ENCODE results near the gene FAM20C. TPM values are rescaled to one million over a fixed set of nuclear protein-coding genes. Genes with fewer than 3 reads are reported as not detected.

Gene FAM20C
- total RNA-seq, 1 donor from 2014 or later, result 32.9 TPM

DNA sequence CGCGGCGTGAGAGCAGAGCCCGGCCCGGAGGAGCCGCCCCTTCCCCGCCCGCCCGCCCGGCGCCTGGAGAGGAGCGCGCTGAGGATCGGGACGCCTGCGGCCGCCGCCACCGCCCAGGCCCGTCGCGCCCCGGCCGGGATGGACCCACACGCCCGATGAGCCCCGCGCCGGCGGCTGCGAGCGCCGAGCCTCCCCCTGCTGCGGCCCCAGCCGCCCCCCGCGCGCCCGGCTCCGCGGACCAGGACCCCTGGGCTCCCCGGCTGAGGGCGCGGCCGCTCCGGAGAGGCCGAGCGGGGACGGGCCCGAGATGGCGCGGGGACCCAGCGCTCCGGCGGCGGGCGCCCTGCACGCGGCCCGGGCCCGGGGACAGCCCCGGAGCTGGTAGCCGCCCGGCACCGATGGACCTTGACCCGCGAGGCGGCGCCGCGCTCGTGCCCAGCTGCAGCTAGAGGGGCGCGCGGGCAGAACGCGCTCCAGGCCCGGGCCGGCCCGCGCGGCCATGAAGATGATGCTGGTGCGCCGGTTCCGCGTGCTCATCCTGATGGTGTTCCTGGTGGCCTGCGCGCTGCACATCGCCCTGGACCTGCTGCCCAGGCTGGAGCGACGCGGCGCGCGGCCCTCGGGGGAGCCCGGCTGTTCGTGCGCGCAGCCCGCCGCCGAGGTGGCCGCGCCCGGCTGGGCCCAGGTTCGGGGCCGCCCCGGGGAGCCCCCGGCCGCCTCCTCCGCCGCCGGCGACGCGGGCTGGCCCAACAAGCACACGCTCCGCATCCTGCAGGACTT lies 520 bp downstream of the FAM20C start:
- TF ChIP-seq, protein P1, sequence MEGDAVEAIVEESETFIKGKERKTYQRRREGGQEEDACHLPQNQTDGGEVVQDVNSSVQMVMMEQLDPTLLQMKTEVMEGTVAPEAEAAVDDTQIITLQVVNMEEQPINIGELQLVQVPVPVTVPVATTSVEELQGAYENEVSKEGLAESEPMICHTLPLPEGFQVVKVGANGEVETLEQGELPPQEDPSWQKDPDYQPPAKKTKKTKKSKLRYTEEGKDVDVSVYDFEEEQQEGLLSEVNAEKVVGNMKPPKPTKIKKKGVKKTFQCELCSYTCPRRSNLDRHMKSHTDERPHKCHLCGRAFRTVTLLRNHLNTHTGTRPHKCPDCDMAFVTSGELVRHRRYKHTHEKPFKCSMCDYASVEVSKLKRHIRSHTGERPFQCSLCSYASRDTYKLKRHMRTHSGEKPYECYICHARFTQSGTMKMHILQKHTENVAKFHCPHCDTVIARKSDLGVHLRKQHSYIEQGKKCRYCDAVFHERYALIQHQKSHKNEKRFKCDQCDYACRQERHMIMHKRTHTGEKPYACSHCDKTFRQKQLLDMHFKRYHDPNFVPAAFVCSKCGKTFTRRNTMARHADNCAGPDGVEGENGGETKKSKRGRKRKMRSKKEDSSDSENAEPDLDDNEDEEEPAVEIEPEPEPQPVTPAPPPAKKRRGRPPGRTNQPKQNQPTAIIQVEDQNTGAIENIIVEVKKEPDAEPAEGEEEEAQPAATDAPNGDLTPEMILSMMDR (IDR thresholded peaks at IDR 0.05; ENCODE audit: unreplicated experiment), result no peak
- Mint-ChIP-seq H3K4me3 (ENCODE audit: low read depth) (peak overlapping the region; percentile 82), H3K27me3 (peaks cover 26% of the 10 kb centered on the region), H3K4me1 (ENCODE audit: low read depth) (peaks cover 32% of the 10 kb centered on the region), H3K27ac (no peak overlapping the region), H3K36me3 (ENCODE audit: insufficient read depth) (peaks cover 13% of the 10 kb centered on the region), H3K9me3 (ENCODE audit: low read depth) (no peaks in the 10 kb centered on the region)
- no peak for DNase-seq (ENCODE audit: low spot score, unreplicated experiment)

DNA sequence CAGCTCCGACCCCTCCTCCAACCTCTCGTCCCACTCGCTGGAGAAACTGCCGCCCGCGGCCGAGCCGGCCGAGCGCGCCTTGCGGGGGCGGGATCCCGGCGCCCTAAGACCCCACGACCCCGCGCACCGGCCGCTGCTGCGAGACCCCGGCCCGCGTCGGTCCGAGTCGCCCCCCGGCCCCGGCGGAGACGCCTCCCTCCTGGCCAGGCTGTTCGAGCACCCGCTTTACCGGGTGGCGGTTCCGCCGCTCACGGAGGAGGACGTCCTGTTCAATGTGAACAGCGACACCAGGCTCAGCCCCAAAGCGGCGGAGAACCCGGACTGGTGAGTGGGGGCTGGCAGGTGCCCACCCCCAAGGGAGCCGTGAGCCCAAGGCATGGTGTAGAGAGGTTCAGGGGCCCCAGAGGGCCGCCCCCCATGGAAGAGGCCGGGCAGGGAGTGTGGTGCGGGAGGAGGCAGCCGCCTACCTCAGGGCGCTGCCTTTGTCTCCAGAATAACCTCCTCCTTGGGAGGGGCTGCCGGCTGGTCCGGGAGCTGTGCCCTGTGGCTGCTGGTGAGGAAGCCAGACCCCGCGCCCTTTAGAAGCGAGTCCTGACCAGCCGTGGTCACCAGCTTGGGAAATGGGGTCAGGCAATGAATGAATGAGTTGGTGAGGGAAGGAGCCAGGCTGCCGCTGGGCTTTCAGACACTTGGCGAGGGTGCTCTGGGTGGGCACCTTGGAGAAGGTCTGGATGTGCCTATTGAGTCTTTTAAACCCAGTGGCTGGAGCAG lies 1.3 kb downstream of the FAM20C start:
- Mint-ChIP-seq H3K27me3 (peaks cover 21% of the 10 kb centered on the region), H3K4me3 (ENCODE audit: low read depth) (peak overlapping the region; percentile 82), H3K4me1 (ENCODE audit: low read depth) (peaks cover 30% of the 10 kb centered on the region), H3K27ac (peak overlapping the region; percentile 43), H3K9me3 (ENCODE audit: low read depth) (no peaks in the 10 kb centered on the region), H3K36me3 (ENCODE audit: insufficient read depth) (peaks cover 18% of the 10 kb centered on the region)
- DNase-seq (ENCODE audit: low spot score, unreplicated experiment), result no peak
- TF ChIP-seq, protein P1 (IDR thresholded peaks at IDR 0.05; ENCODE audit: unreplicated experiment), result no peak

DNA sequence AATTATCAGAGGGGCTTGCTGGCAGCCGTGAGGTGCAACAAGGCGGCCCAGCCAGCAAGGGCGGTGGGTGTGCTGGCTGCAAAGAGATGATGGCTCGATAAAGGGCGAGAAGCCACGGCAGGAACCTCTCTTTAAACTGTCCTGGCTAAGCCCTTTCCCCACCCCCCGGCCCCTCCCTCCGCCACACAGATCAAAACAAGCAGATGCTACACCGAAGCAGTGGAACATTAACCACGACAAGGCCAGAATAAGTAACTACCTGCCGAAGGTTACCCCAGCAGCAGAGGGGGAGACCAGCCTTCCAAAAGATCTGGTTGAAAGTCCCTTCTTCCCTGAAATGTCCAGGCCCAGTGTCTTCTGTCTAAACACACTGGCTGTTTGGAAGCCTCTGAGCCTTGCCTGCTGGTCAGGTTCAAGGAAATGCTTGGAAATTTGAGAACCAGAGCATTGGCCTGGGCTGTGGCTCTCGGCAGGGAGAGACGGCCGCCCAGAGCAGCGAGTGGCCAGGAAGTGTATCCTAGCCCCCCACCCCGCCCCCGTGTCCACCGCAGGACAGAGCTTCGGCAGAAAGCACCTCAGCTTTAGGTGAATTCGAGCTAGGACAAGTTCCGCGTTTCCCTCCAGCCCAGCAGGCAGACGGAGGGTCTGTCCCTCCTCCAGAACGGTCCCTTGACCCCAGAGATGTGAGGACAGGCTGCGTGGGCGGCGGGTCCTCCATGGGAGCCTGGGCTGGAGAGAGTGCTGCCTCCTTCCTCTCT lies 2.1 kb downstream of the FAM20C start:
- Mint-ChIP-seq H3K36me3 (ENCODE audit: insufficient read depth) (peaks cover 20% of the 10 kb centered on the region), H3K27ac (peak overlapping the region; percentile 43), H3K4me1 (ENCODE audit: low read depth) (peaks cover 30% of the 10 kb centered on the region), H3K27me3 (peaks cover 13% of the 10 kb centered on the region), H3K4me3 (ENCODE audit: low read depth) (peak overlapping the region; percentile 82), H3K9me3 (ENCODE audit: low read depth) (no peaks in the 10 kb centered on the region)
- no peak for DNase-seq (ENCODE audit: low spot score, unreplicated experiment)
- TF ChIP-seq, protein P1 (IDR thresholded peaks at IDR 0.05; ENCODE audit: unreplicated experiment), result no peak

DNA sequence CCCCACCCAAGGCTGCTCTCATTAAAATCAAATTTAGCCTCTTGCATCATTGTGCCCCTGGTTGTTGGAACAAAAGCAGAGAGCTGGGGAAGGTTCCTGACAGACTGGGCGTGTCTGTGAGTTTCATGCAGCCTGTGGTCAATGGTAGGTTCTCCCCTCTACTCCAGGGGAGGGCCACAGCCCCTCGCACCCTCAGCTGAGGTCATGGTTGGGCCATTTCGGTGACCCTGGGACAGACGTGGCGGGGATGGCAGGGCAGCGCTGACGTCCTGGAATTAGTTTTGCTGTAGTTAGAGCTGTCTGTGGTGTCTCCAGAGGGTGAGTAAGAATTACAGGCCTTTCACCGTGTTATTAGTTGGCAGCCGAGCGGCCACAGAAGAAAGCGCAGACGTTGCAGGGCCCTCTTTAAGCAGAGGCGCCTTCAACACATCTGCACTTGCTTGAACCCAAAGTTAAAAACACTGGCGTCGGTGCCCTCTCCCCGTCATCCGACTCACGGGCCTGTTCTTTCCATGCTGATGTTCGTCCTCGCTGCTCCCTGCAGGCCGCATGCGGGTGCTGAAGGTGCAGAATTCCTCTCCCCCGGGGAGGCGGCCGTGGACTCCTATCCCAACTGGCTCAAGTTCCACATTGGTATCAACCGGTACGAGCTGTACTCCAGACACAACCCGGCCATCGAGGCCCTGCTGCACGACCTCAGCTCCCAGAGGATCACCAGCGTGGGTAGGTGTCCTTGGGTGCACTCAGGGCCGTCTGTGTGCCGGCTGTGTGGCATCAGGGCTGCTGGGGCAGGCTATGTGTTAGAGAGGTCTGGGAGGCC lies 2.8 kb downstream of the FAM20C start:
- H3K4me3 Mint-ChIP-seq (ENCODE audit: low read depth), result peak overlapping the region; percentile 82
- H3K9me3 Mint-ChIP-seq (ENCODE audit: low read depth), result no peaks in the 10 kb centered on the region
- DNase-seq (ENCODE audit: low spot score, unreplicated experiment), result no peak
- peaks cover 21% of the 10 kb centered on the region for H3K36me3 Mint-ChIP-seq (ENCODE audit: insufficient read depth)
- peak overlapping the region; percentile 43 for H3K27ac Mint-ChIP-seq
- H3K27me3 Mint-ChIP-seq, result peaks cover 5% of the 10 kb centered on the region
- peaks cover 30% of the 10 kb centered on the region for H3K4me1 Mint-ChIP-seq (ENCODE audit: low read depth)
- TF ChIP-seq, protein P1 (IDR thresholded peaks at IDR 0.05; ENCODE audit: unreplicated experiment), result no peak

All from progenitor cell of endocrine pancreas (in vitro differentiated cells).